GM12878 (cell line): ENCODE measurements around the gene LRRTM3. TPM values are rescaled to one million over a fixed set of nuclear protein-coding genes. Genes with fewer than 3 reads are reported as not detected.

Experiments
- ATAC-seq: fragments of 200-7000 bp; cut with Tn5 transposase; 3 replicates; pipeline ENCODE4 v1.9.1; 2020; ENCODE audit warnings: mild to moderate bottlenecking, moderate library complexity
- BruUV-seq: library from RNA; stranded (reverse); fragments of 400-500 nt; replicated peaks from 2 replicates; lab custom pipeline; 2021; lab: Mats Ljungman, UMichigan
- CTCF ChIA-PET: fragments of 300-600 bp; sonication (Branson Sonifier 250); formaldehyde crosslinking; extraction: SDS; loops from one replicate; lab custom pipeline; 2021; ENCODE audit warnings: inconsistent platforms; lab: Yijun Ruan, JAX
- POLR2A ChIA-PET: fragments of 350-600 bp; formaldehyde crosslinking; extraction: SDS; loops from one replicate; lab custom pipeline; 2021; ENCODE audit warnings: inconsistent platforms; lab: Charles Lee
- RAD21 ChIA-PET: fragments of 300-600 bp; sonication (Branson Sonifier 250); formaldehyde crosslinking; loops from one replicate; lab custom pipeline; 2023; ENCODE audit warnings: antibody characterized with exemption; ENCODE audit not compliant: unreplicated experiment; lab: Charles Lee
- SMC1A ChIA-PET: fragments of 300-600 bp; sonication (Branson Sonifier 250); formaldehyde crosslinking; loops from one replicate; lab custom pipeline; 2023; ENCODE audit not compliant: unreplicated experiment, uncharacterized antibody; lab: Charles Lee
- DNase-seq: peaks from one replicate; pipeline ENCODE4 v3.0.0-alpha.2; 2011; ENCODE audit warnings: low read depth, low spot score
- FAIRE-seq: peaks from 3 replicates; lab custom pipeline; 2011; peaks lifted over from hg19 to GRCh38; lab: Jason Lieb, UNC
- H2AFZ ChIP-seq: 2 replicates; pipeline ENCODE4 v1.6.0; 2011; ENCODE audit warnings: low read depth, low read length, control low read depth; ENCODE audit not compliant: control insufficient read depth
- H3K27ac ChIP-seq: 2 replicates; pipeline ENCODE4 v1.5.1; 2011; ENCODE audit warnings: control low read depth; ENCODE audit not compliant: control insufficient read depth, insufficient read depth
- H3K27me3 ChIP-seq, 2 experiments: replicated peaks in 1 of 2; 2 replicates each; pipeline versions ENCODE4 v1.6.0 to v1.6.1; 2011; ENCODE audit warnings: low read length in 1 of 2; ENCODE audit not compliant: control insufficient read depth in 2 of 2, insufficient read depth in 2 of 2
- H3K36me3 ChIP-seq, 2 experiments: 2 replicates each; pipeline ENCODE4 v1.5.1; 2011; ENCODE audit warnings: low read length in 1 of 2; ENCODE audit not compliant: control insufficient read depth in 2 of 2, insufficient read depth in 2 of 2
- H3K4me1 ChIP-seq: 2 replicates; pipeline ENCODE4 v1.6.1; 2011; ENCODE audit warnings: mild to moderate bottlenecking, low read length, moderate library complexity, mixed read lengths; ENCODE audit not compliant: control insufficient read depth, insufficient read depth
- H3K4me2 ChIP-seq: 2 replicates; pipeline ENCODE4 v1.6.0; 2011; ENCODE audit warnings: control low read depth; ENCODE audit not compliant: control insufficient read depth, insufficient read depth
- H3K4me3 ChIP-seq: fragments of 200-600 bp; sonication (generic); 2 replicates; pipeline ENCODE4 v1.5.1; 2016
- H3K79me2 ChIP-seq: 2 replicates; pipeline ENCODE4 v1.6.0; 2011; ENCODE audit warnings: low read length; ENCODE audit not compliant: control insufficient read depth, insufficient read depth
- H3K9ac ChIP-seq: 2 replicates; pipeline ENCODE4 v1.8.0; 2011; ENCODE audit warnings: low read length, control low read depth, mixed read lengths; ENCODE audit not compliant: control insufficient read depth, insufficient read depth
- H3K9me3 ChIP-seq: replicated peaks from 3 replicates; pipeline ENCODE4 v1.5.1; 2011; ENCODE audit warnings: mild to moderate bottlenecking, low read length; ENCODE audit not compliant: control insufficient read depth, insufficient read depth
- H4K20me1 ChIP-seq: 2 replicates; pipeline ENCODE4 v1.6.0; 2011; ENCODE audit not compliant: control insufficient read depth, insufficient read depth
- E2F8 ChIP-seq: fragments of 450-650 bp; IDR thresholded peaks from 2 replicates; pipeline ENCODE4 v1.6.1; 2018; ENCODE audit warnings: mild to moderate bottlenecking, low read depth, moderate library complexity; ENCODE audit not compliant: partially characterized antibody
- E4F1 ChIP-seq: fragments of 450-650 bp; IDR thresholded peaks from 2 replicates; pipeline ENCODE4 v1.6.1; 2018; ENCODE audit warnings: borderline replicate concordance, mild to moderate bottlenecking; ENCODE audit not compliant: partially characterized antibody
- HCFC1 ChIP-seq: fragments of 150-350 bp; IDR thresholded peaks from 2 replicates; pipeline ENCODE4 v1.6.1; 2014; ENCODE audit warnings: low read length
- MEF2B ChIP-seq: fragments of 450-650 bp; IDR thresholded peaks from 2 replicates; pipeline ENCODE4 v1.6.1; 2018; ENCODE audit warnings: mild to moderate bottlenecking, moderate library complexity; ENCODE audit not compliant: partially characterized antibody, poor library complexity, severe bottlenecking
- MLLT1 ChIP-seq: fragments of 450-650 bp; IDR thresholded peaks from 2 replicates; pipeline ENCODE4 v1.6.1; 2016; ENCODE audit warnings: mild to moderate bottlenecking
- NFIC ChIP-seq: IDR thresholded peaks from 2 replicates; pipeline ENCODE4 v1.6.1; 2012; ENCODE audit warnings: low read depth, mild to moderate bottlenecking, inconsistent platforms, low read length, moderate library complexity
- NFYA ChIP-seq: IDR thresholded peaks from 2 replicates; pipeline ENCODE4 v1.6.1; 2011; ENCODE audit warnings: low read depth, mild to moderate bottlenecking, low read length, improper control_type of control experiment, borderline replicate concordance
- RB1 ChIP-seq: fragments of 450-650 bp; formaldehyde crosslinking; IDR thresholded peaks from 2 replicates; pipeline ENCODE4 v1.6.1; 2017; ENCODE audit warnings: mild to moderate bottlenecking, borderline replicate concordance
- SMARCA5 ChIP-seq: fragments of 450-650 bp; IDR thresholded peaks from 2 replicates; pipeline ENCODE4 v1.6.1; 2017; ENCODE audit warnings: mild to moderate bottlenecking
- SRF ChIP-seq, 2 experiments: IDR thresholded peaks; 2 replicates each; pipeline ENCODE4 v1.6.1; 2011; ENCODE audit warnings: low read depth in 2 of 2, low read length in 2 of 2, mild to moderate bottlenecking in 1 of 2, moderate library complexity in 1 of 2
- TARDBP ChIP-seq: IDR thresholded peaks from 2 replicates; pipeline ENCODE4 v1.6.1; 2016; ENCODE audit warnings: borderline replicate concordance
- ZZZ3 ChIP-seq: IDR thresholded peaks from 2 replicates; pipeline ENCODE4 v1.6.1; 2011; ENCODE audit warnings: low read depth; ENCODE audit not compliant: control insufficient read depth, insufficient read length
- WGBS: methylation state at CpG from one replicate; pipeline ENCODE4 v1.1.6; 2016; ENCODE audit warnings: low lambda C conversion rate; ENCODE audit not compliant: insufficient replicate concordance, insufficient coverage; ENCODE audit errors: missing lambda C conversion rate; 5-methylcytosine and 5-hydroxymethylcytosine counted together
- in situ Hi-C: fragments of 300-500 bp; cut with MboI; formaldehyde crosslinking; loops from 9 replicates; pipeline ENCODE4 v1.14.3; 2018; ENCODE audit warnings: mixed read lengths
- intact Hi-C: fragments of 100-400 bp; cut with micrococcal nuclease; formaldehyde crosslinking; loops from one replicate; pipeline ENCODE4 v1.14.2; 2022; ENCODE audit not compliant: unreplicated experiment
- polyA plus RNA-seq, 11 experiments: library from polyadenylated mRNA; depleted of rRNA in 4 of 11; unstranded in 6 of 11; stranded (reverse) in 5 of 11; fragments of >200 nt; fragmentation: Nextera tagmentation in 4 of 11; fragmentation: Illumina TruSeq in 1 of 11; extraction: Ambion mirVana in 4 of 11; extraction: Trizol in 1 of 11; gene quantifications; 1 replicate in 1 of 11; 2 replicates in 10 of 11; pipeline versions ENCODE4 v1.2.1 to v1.2.3, GENCODE V29; 2011 to 2016; ENCODE audit warnings: inconsistent platforms in 2 of 11, missing spikeins in 2 of 11, low read depth in 1 of 11
- total RNA-seq, 4 experiments: library from RNA; depleted of rRNA in 3 of 4; stranded (reverse); fragments of >200 nt in 3 of 4; fragmentation: Illumina TruSeq in 1 of 4; extraction: Trizol in 1 of 4; gene quantifications; 2 replicates each; pipeline versions ENCODE4 v1.2.1 to v1.2.3, GENCODE V29; 2013 to 2021

The LRRTM3 gene
- total and polyA plus RNA-seq, 10 of the 15 experiments (the other 5 are each of a cell fraction or from before 2014, with no cell fraction given), result not detected

- no peak for TF ChIP-seq E4F1
- TF ChIP-seq, all 136 proteins: peak for 0
Observed at GRCh38 chr10:67072654-67073053, 146.8 kb downstream of the LRRTM3 start (continued).

- H3K9me3 ChIP-seq, result no peaks in the 10 kb centered on the region
- POLR2A ChIA-PET, result no interaction called here
- no TSS peak for BruUV-seq
- no peaks in the 10 kb centered on the region for H3K27me3 ChIP-seq
- ATAC-seq, result no peak
- no peak overlapping the region for H3K9ac ChIP-seq
- H3K4me3 ChIP-seq, result no peak overlapping the region
- no peak overlapping the region for H2AFZ ChIP-seq
- SMC1A ChIA-PET, result interaction anchor here (1.0 to 2.0 kb wide), 10 partner anchors 8 to 431 kb away, joined by 3 to 5 read pairs (median 4); no protein-coding TSS in a partner anchor
- RAD21 ChIA-PET, result interaction anchor here (1.0 kb wide), 1 partner anchor 147 kb away, joined by 3 read pairs; no protein-coding TSS in a partner anchor
- H3K36me3 ChIP-seq, result no peaks in the 10 kb centered on the region
- CTCF ChIA-PET, result interaction anchor here (0.8 to 1.0 kb wide), 2 partner anchors 68 to 144 kb away, joined by 3 read pairs; no protein-coding TSS in a partner anchor
- TF ChIP-seq SMARCA5 (no peak), ZZZ3 (no peak), E2F8 (no peak), TARDBP (no peak), MEF2B (no peak), RB1 (no peak), SRF (IDR thresholded peaks at IDR 0.05; ENCODE audit: low read depth in 2 of 2, low read length in 2 of 2) (no peak), NFIC (no peak), MLLT1 (no peak), HCFC1 (no peak), NFYA (no peak)
- TF ChIP-seq, all 136 proteins: peak for 0
- H3K4me2 ChIP-seq, result no peak overlapping the region
- no peak overlapping the region for H3K27ac ChIP-seq
- DNase-seq (no peak), FAIRE-seq (no peak)
- H4K20me1 ChIP-seq, result no peaks in the 10 kb centered on the region
- no peaks in the 10 kb centered on the region for H3K79me2 ChIP-seq
- intact Hi-C loops (no loop called here), in situ Hi-C loops (no loop called here)
- WGBS, result 4% methylated on average over 4 of the region's 4 CpGs
- H3K4me1 ChIP-seq, result no peaks in the 10 kb centered on the region
Observed at GRCh38 chr10:67075491-67075971, 149.7 kb downstream of the LRRTM3 start.
